HG03196 (cell line): ENCODE results near the gene COL6A2.
"Not testable (repeated sequence)": the region's sequence is repeated elsewhere in the genome, so short reads cannot be mapped to it uniquely, and the experiment has no call there.

ENCODE experiments used
- ATAC-seq: cut with Tn5 transposase; IDR thresholded peaks from one replicate; pipeline ENCODE4 v1.9.1; 2021; ENCODE audit not compliant: unreplicated experiment

The COL6A2 gene

GRCh38 chr21:46124926-46125845, 27.3 kb downstream of the COL6A2 start:
- no peak for ATAC-seq

GRCh38 chr21:46125846-46126301, 28.0 kb downstream of the COL6A2 start:
- no peak for ATAC-seq

- no peak for ATAC-seq
Observed at GRCh38 chr21:46126309-46127238, 28.7 kb downstream of the COL6A2 start.

DNA sequence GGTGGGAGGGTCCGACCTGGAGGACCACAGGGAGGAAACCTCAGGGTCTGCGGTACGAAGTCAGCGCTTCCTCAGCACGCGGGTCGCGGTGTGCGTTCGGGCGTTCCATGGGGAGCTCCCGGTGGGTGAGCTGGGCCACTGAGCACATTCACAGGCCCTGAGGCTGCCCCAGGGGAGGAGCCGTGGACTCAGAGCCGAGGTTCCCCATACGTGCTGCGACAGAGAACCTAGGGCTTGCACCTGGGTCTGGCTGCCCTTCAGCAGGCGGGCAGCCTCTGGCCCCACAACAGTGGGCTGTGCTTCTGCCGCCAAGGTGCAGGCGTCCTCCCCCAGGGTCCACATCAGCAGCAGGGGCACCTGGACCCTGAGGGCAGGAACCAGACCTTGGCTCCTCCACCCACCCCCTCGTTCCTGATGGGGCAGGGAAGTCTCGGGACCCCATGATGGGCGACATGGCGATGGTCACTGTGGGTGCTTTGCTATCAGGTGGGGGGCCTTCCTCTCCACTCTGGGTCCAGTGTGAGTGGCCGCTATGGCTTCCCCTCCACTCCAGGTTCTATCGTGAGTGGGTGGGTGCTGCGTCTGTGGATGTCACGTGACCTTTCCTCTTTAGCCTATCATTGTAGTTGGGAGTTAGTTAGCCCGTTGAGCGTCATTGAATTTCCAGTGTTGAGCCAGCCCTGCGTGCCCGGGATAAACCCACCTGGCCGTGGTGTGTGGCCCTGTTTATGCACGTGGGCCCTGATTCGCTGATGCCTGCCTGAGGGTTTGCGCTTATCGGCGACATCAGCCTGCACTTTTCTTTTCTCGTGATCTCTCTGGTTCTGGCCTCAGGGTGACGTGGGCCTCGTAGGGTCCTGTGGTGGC, 29.6 kb downstream of the COL6A2 start:
- ATAC-seq = no peak

DNA sequence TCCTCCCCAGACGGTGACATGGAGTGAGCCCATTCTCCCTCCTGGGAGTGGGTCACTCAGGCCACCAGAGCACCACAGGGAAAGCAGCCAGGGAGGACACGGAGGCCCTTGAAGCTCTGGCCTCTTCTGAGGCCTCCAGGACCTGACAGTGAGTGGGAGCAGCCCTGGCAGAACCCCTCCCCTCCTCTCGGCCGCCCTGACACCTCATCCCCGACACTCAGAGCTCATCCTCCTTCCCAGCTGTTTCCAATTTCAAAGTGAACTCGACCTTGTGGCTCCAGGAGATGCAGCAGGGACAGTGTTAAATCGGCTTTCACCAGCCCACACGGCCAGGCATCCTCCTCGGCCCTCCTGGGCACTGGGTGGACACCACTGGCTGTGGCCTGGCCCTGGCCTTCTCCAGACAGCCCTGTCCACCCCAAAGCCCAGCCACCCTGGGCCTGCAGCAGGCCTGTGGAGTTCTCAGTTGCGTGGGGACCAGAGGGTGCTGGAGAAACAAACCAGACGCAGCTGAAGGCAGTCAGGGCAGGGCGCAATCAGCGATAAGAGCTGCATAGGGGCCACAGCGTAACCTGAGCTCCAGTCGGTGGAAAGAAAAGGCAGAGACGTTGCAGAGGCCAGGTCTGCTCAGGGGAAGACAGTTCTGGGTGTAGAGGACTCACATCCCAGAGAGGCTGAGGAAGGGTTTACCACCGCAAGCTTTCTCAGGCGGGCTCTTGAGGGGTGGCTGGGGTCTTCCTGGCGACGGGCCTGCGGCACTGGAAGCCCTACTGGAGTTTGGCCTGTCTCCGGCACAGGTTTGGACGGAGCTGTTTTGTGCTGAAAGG, 30.4 kb downstream of the COL6A2 start:
- no peak for ATAC-seq

DNA sequence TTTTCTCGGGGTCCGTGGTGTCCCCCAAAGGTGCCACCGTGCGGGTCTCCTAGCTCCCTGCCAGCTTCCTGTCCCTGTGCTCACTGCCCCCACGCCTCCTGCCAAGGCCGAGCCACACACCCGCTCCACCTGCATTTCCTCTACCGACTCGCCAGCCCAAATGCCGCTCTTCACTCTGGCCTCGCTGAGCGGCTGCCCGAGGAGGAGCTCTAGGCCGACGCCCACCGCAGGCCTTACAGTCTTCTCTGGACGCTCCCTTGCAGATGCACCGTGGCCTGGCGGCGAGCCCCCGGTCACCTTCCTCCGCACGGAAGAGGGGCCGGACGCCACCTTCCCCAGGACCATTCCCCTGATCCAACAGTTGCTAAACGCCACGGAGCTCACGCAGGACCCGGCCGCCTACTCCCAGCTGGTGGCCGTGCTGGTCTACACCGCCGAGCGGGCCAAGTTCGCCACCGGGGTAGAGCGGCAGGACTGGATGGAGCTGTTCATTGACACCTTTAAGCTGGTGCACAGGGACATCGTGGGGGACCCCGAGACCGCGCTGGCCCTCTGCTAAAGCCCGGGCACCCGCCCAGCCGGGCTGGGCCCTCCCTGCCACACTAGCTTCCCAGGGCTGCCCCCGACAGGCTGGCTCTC, 31.1 kb downstream of the COL6A2 start:
- no peak for ATAC-seq

DNA sequence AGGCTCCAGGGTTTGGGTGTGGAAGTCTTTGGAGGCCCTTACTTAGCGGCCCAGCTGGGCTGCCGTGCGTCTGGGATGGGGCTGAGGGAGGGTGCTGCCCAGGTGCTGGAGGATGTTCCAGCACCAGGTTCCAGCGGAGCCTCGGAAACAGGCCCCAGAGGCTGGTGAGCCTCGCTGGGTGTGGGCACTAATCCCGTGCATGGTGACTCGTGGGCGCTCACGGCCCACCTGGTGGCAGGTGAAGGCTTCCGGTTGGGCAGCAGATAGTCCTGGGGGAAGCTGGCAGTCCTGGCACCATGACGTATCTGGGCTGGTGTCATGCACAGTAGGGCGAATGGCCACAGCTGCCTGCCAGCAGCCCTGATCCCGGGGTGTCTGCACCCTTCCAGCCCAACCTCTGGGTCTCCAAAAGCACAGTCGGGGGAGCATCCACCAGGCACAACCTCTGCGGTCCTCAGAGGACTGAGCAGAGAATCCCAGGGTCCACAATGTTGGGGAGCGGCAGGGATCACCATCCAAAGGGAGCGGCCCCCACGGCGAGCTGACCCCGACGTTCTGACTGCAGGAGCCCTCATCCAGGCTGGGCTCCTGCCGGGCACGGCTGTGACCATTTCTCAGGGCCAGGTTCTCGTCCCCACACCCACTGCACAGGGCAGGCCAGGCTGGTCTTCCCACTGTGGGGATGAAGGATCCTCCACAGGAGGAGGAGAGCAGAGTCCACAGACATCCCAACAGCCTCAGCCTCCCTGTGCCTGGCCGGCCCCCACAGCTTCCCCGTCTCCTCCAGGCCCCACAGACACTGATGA, 32.1 kb downstream of the COL6A2 start:
- no peak for ATAC-seq

- no peak for ATAC-seq
Observed at GRCh38 chr21:46130831-46131587, 33.1 kb downstream of the COL6A2 start.

DNA sequence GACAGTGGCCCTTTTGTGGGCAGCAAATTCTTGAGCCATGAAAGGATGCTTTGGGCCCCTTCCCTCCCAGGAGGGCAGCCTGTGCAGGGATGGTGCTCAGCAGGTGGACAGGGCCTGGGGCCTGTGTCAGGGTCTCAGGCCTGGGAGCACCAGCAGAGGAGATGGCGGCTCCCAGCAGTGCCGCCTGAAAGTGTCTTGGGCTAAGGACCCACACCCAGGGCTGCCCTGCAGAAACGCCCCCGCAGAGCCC, 33.6 kb downstream of the COL6A2 start:
- ATAC-seq = no peak

- no peak for ATAC-seq
Observed at GRCh38 chr21:46131838-46132651, 34.1 kb downstream of the COL6A2 start.

DNA sequence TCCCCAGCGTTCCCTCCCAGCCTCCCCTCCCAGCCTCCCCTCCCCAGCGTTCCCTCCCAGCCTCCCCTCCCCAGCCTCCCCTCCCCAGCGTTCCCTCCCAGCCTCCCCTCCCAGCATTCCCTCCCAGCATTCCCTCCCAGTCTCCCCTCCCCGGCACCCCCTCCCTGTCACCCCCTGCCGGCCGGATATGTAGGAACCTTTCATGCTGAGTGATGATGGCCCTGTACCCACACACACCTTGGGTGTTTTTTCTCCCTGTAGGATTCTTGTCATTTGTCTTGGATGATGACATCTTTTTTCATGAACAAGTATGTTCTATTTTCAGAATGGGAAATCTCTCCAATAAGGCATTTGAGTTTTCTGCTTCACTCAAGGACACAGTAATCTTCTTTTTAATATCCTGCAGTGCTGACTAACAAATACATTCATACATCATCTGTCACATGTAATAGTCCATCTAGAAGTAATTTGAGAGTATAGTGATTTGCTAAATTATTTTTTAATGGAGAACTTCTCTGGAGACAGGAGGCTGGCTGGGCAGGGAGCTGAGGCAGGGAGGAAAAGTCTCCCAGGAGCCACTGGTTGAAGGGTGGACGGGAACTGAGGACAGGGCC, 38.0 kb downstream of the COL6A2 start:
- no peak for ATAC-seq

DNA sequence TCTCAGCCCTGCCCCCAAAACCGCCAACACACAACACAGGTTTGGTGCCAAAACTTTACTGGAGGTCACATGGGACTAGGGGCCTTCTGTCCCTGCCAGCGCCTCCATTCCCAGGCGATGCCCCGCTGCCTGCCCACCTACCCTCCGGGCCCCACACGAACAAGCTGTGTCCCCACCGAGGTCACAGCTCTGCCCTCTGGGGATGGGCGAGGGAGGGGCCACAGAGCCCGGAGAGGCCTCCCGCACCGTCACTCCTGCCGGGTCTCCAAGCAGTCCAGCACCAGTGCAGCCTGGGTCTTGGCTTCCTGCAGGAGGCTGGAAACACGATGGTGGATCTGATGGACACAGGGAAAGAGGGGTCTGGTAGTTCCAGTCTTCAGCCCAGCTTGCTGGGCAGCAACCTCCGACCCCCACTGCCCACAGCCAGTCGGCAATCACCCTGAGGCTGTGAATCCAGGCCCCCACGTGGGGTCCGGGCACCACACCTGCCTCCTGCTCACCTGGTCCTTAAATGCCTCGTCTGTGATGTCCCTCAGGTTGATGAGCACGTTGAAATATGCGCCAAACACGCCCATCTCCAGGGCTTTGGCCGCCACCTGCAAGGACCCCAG, 38.9 kb downstream of the COL6A2 start:
- ATAC-seq = no peak

DNA sequence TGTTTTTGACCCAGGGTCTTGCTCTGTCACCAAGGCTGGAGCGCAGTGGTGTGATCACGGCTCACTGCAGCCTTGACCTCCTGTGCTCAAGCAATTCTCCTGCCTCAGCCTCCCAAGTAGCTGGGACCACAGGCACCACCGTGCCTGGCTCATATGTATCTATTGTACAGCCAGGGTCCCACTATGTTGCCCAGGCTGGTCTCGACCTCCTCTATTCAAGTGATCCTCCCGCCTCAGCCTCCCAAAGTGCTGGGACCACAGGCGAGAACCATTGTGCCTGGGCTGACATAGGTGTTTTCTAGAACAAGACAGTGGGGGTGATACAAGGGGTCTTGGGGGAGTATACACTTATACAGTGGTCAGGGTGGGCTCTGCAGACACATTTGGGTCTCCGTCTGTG, 40.0 kb downstream of the COL6A2 start:
- no peak for ATAC-seq

DNA sequence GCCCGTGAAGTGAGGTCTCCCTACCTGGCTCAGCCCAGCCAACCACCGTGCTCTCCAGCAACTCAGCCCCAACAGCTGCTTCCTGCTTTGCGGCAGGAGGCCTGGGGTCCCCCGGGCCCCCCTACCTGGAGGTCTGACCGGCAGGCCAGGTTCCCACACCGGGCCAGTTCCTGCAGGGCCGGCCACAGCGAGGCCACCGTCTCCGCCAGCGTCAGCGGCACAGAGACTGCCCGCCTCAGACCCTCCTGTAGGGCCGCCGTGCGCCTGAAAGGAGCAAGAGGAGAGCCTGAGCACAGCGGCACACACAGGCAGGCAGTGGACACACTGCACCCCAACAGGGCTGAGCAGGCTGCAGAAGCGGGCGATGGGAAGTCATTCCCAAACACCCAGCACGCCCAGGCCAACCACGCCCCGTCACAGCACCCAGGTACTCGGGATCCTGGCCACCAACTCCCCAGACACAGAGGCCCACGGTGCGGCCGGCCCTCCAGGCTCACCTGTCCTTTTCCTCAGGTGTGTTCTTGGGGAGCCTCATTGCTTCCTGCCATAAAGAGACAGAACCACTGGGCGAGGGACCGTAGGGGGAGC, 40.6 kb downstream of the COL6A2 start:
- ATAC-seq = no peak

DNA sequence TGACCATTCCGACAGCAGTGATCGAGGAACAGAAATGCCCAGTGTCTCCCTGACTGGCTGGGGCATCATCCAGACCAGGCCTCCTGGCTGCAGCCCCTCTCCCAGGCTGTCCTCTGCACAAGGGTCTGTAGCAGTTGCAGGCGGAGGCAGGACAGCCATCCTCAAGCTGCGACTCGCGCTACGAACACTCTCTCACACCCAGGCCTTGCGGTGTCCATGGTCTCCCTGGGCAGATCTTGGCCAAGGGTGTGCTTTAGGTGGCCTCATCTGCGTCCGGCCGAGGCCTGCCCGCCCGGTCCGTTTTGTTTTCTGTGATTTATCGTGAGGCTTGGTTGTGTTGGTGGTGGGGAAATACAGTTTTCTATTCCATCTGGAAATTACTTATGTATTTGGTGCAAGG, 41.8 kb downstream of the COL6A2 start:
- ATAC-seq = no peak

DNA sequence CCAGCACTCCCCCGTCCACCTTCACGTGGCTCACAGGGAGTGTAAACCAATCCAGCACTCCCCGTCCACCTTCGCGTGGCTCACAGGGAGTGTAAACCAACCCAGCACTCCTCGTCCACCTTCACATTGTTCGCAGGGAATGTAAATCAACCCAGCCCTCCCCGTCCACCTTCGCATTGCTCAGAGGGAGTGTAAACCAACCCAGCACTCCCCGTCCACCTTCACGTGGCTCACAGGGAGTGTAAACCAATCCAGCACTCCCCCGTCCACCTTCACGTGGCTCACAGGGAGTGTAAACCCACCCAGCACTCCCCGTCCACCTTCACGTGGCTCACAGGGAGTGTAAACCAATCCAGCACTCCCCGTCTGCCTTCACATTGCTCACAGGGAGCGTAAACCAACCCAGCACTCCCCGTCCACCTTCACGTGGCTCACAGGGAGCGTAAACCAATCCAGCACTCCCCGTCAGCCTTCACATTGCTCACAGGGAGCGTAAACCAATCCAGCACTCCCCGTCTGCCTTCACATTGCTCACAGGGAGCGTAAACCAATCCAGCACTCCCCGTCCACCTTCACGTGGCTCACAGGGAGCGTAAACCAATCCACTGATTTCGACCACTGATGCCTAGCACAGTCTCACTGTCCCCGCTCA, 42.6 kb downstream of the COL6A2 start:
- ATAC-seq = not testable (repeated sequence)
